Right lobe of liver (tissue), 4 donors: Measurements from ENCODE around the gene ACRBP.

ENCODE experiments used
- POLR2A ChIP-seq: fragments of 450-650 bp; IDR thresholded peaks from one replicate; pipeline ENCODE4 v1.6.1; 2017; ENCODE audit warnings: antibody characterized with exemption, mild to moderate bottlenecking
- TF ChIP-seq, protein P1 (sequence below), 4 donors: fragments of 200-600 bp in 3 of 4; fragments of 450-650 bp in 1 of 4; IDR thresholded peaks; one replicate each; pipeline versions ENCODE4 v1.5.1 to v1.8.0; 2016 to 2022; ENCODE audit warnings: antibody characterized with exemption in 4 of 4, mild to moderate bottlenecking in 2 of 4
- donor health status: DM: no; HTN: no; CAD: no.
- donor health status: DM: no; HTN: no; CAD: no.
- donor health status: DM: no; HTN: yes; CAD: no.

DNA sequence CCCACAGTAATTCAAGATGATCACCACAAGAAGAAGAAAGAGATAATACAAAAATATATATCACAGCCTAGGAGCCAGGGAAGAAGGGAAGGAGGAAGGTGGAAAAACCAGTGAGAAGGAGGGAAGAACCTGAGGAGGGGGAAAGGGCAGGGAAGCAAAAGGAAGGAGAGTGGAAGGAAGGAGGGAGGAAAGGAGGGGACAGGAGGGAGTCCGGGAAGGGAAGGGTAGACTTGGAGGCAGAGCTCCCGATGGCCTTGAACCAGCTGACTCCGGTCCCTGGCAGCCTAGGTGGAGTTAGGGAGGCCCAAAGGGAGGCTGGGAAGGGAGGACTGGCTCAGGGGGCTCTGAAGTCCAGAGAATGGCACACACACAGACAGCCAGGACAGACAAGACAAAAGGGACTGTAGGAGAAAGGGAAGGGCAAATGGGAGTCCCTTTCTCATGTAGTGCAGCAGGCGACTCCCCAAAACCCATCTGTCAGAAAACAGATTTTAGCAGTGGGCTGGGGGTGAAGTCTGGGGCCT, 46.7 kb upstream of the ACRBP start:
- TF ChIP-seq, protein P1, sequence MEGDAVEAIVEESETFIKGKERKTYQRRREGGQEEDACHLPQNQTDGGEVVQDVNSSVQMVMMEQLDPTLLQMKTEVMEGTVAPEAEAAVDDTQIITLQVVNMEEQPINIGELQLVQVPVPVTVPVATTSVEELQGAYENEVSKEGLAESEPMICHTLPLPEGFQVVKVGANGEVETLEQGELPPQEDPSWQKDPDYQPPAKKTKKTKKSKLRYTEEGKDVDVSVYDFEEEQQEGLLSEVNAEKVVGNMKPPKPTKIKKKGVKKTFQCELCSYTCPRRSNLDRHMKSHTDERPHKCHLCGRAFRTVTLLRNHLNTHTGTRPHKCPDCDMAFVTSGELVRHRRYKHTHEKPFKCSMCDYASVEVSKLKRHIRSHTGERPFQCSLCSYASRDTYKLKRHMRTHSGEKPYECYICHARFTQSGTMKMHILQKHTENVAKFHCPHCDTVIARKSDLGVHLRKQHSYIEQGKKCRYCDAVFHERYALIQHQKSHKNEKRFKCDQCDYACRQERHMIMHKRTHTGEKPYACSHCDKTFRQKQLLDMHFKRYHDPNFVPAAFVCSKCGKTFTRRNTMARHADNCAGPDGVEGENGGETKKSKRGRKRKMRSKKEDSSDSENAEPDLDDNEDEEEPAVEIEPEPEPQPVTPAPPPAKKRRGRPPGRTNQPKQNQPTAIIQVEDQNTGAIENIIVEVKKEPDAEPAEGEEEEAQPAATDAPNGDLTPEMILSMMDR (IDR thresholded peaks at IDR 0.05) = no peak
- TF ChIP-seq POLR2A = no peak
